PC-3 (cell line): ENCODE data around the gene TNNC2. TPM values are rescaled to one million over a fixed set of nuclear protein-coding genes. Genes with fewer than 3 reads are reported as not detected.
A peak's percentile ranks its signal among the peaks of the same experiment; 100 is the strongest.

Source experiments
- ATAC-seq: fragments of 200-7000 bp; cut with Tn5 transposase; 2 replicates; pipeline ENCODE4 v1.9.1; 2020; ENCODE audit warnings: mild to moderate bottlenecking, moderate library complexity
- BruUV-seq: library from RNA; stranded (reverse); fragments of 400-500 nt; replicated peaks from 2 replicates; lab custom pipeline; 2021; lab: Mats Ljungman, UMichigan
- CTCF ChIA-PET: fragments of 300-600 bp; sonication (Branson Sonifier 250); formaldehyde crosslinking; loops from one replicate; lab custom pipeline; 2022; ENCODE audit warnings: antibody characterized with exemption; lab: Charles Lee
- POLR2A ChIA-PET: fragments of 300-600 bp; sonication (Branson Sonifier 250); formaldehyde crosslinking; loops from one replicate; lab custom pipeline; 2022; ENCODE audit warnings: antibody characterized with exemption; ENCODE audit not compliant: unreplicated experiment; lab: Charles Lee
- DNase-seq: peaks from one replicate; pipeline ENCODE4 v3.0.0-alpha.2; 2015
- H2AFZ ChIP-seq: fragments of 300-600 bp; sonication (generic); 2 replicates; pipeline ENCODE4 v1.6.0; 2016; ENCODE audit warnings: antibody characterized with exemption, low read length
- H3F3A ChIP-seq: fragments of 300-600 bp; sonication (generic); one replicate; pipeline ENCODE4 v1.6.0; 2017; ENCODE audit warnings: antibody characterized with exemption, low read length, control low read depth, mild to moderate bottlenecking; ENCODE audit not compliant: unreplicated experiment
- H3K27ac ChIP-seq: fragments of 300-600 bp; sonication (generic); 2 replicates; pipeline ENCODE4 v1.5.1; 2016; ENCODE audit warnings: mild to moderate bottlenecking, low read length
- H3K27me3 ChIP-seq: fragments of 300-600 bp; sonication (generic); 2 replicates; pipeline ENCODE4 v1.6.1; 2016; ENCODE audit warnings: low read length, mixed read lengths
- H3K36me3 ChIP-seq: fragments of 300-600 bp; sonication (generic); 2 replicates; pipeline ENCODE4 v1.6.1; 2016; ENCODE audit warnings: low read depth, mixed run types, low read length, mixed read lengths
- H3K4me1 ChIP-seq: fragments of 300-600 bp; sonication (generic); 2 replicates; pipeline ENCODE4 v1.5.1; 2016; ENCODE audit warnings: low read length; ENCODE audit not compliant: insufficient read depth
- H3K4me2 ChIP-seq: fragments of 300-600 bp; sonication (generic); 2 replicates; pipeline ENCODE4 v1.6.0; 2016; ENCODE audit warnings: low read length
- H3K4me3 ChIP-seq: fragments of 300-600 bp; sonication (generic); 2 replicates; pipeline ENCODE4 v1.5.1; 2016; ENCODE audit warnings: mild to moderate bottlenecking, low read length, mixed read lengths
- H3K79me2 ChIP-seq: fragments of 300-600 bp; sonication (generic); 2 replicates; pipeline ENCODE4 v1.6.1; 2017; ENCODE audit warnings: low read length, mixed read lengths
- H3K9ac ChIP-seq: fragments of 300-600 bp; sonication (generic); 2 replicates; pipeline ENCODE4 v1.6.0; 2016; ENCODE audit warnings: mild to moderate bottlenecking, low read length
- H3K9me2 ChIP-seq: fragments of 300-600 bp; sonication (generic); replicated peaks from 2 replicates; pipeline ENCODE4 v1.6.1; 2016; ENCODE audit warnings: mixed run types, low read length, mixed read lengths
- H3K9me3 ChIP-seq: fragments of 300-600 bp; sonication (generic); 2 replicates; pipeline ENCODE4 v1.6.1; 2016; ENCODE audit warnings: low read length, mixed read lengths
- H4K20me1 ChIP-seq: fragments of 300-600 bp; sonication (generic); 2 replicates; pipeline ENCODE4 v1.6.1; 2016; ENCODE audit warnings: low read length, mixed read lengths
- EZH2 ChIP-seq: fragments of 300-600 bp; sonication (generic); IDR thresholded peaks from one replicate; pipeline ENCODE4 v1.6.1; 2017; ENCODE audit warnings: antibody characterized with exemption, mild to moderate bottlenecking, low read length; ENCODE audit not compliant: unreplicated experiment
- EZH2phosphoT487 ChIP-seq: fragments of 300-600 bp; sonication (generic); IDR thresholded peaks from 2 replicates; pipeline ENCODE4 v1.6.1; 2018; ENCODE audit warnings: mild to moderate bottlenecking, antibody characterized with exemption, low read length, borderline replicate concordance
- intact Hi-C: fragments of 100-400 bp; cut with micrococcal nuclease; formaldehyde crosslinking; loops from 2 replicates; pipeline ENCODE4 v1.9.0; 2023
- total RNA-seq: library from RNA; depleted of rRNA; stranded (reverse); fragments of >200 nt; gene quantifications from 2 replicates; pipeline ENCODE4 v1.2.3, GENCODE V29; 2014
- TF ChIP-seq, protein P1 (sequence below): fragments of 300-600 bp; sonication (generic); conservative IDR thresholded peaks from 2 replicates; pipeline ENCODE4 v1.5.1; 2017; ENCODE audit warnings: antibody characterized with exemption, low read depth, mild to moderate bottlenecking, low read length

TNNC2 gene
- total RNA-seq, 1 experiment from 2014 or later, result not detected

DNA sequence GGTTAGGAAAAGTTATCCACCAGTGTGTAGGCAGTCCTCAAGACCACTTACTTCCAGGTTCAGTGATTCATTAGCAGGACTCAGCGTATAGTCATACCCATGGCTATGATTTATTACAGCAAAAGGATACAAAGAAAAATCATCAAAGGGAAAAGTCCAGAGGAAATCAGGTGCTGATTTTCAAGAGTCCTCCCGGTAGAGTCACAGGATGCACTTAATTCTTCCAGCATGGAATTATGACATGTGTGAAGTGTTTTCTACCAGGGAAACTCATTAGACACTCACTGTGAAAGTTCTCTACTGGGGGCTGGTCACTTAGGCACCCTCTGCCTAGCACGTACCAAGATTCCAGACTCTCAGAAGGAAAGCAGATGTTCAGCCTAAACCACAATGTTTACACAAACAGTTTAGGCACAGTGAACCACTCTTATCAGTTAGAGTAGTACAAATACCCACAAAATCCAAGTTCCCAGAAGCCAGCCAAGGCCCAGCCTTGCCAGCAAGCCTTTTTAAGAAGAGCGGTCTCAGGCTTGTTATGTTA is 45.7 kb downstream of the TNNC2 start:
- Histone ChIP-seq H3K9me2 (no peaks in the 10 kb centered on the region), H3K27ac (peak overlapping the region; percentile 99), H3F3A (peaks cover 27% of the 10 kb centered on the region), H3K9me3 (no peaks in the 10 kb centered on the region), H3K4me2 (peak overlapping the region; percentile 71), H3K36me3 (no peaks in the 10 kb centered on the region), H3K4me1 (peaks cover 70% of the 10 kb centered on the region), H3K9ac (peak overlapping the region; percentile 85), H4K20me1 (no peaks in the 10 kb centered on the region), H3K4me3 (no peak overlapping the region), H3K27me3 (no peaks in the 10 kb centered on the region), H2AFZ (no peak overlapping the region), H3K79me2 (no peaks in the 10 kb centered on the region)
- ChIA-PET POLR2A (no interaction called here), CTCF (no interaction called here)
- intact Hi-C loops, result no loop called here
- TF ChIP-seq, protein P1, sequence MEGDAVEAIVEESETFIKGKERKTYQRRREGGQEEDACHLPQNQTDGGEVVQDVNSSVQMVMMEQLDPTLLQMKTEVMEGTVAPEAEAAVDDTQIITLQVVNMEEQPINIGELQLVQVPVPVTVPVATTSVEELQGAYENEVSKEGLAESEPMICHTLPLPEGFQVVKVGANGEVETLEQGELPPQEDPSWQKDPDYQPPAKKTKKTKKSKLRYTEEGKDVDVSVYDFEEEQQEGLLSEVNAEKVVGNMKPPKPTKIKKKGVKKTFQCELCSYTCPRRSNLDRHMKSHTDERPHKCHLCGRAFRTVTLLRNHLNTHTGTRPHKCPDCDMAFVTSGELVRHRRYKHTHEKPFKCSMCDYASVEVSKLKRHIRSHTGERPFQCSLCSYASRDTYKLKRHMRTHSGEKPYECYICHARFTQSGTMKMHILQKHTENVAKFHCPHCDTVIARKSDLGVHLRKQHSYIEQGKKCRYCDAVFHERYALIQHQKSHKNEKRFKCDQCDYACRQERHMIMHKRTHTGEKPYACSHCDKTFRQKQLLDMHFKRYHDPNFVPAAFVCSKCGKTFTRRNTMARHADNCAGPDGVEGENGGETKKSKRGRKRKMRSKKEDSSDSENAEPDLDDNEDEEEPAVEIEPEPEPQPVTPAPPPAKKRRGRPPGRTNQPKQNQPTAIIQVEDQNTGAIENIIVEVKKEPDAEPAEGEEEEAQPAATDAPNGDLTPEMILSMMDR, result no peak
- no peak for TF ChIP-seq EZH2
- no peak for TF ChIP-seq EZH2phosphoT487
- DNase-seq, result peak; percentile 96
- peak; percentile 41 for ATAC-seq
- BruUV-seq, result no TSS peak

DNA sequence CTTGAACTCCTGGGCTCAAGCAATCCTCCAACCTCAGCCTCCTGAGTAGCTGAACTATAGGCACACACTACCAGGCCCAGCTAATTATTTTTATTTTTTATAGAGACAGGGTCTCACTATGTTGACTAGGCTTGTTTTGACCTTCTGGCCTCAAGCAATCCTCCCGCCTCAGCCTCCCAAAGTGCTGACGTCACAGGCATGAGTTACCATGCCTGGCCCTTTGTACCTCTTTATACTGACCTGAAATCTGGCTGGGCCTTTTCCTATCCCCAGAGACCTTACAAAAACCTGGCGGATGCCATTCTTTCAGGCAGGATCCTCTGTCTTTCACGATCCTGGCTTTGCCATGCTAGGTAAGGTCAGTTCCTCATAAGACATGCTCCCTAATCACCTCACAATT is 47.0 kb downstream of the TNNC2 start:
- Histone ChIP-seq H3K4me2 (peak overlapping the region; percentile 71), H3K9me3 (no peaks in the 10 kb centered on the region), H4K20me1 (no peaks in the 10 kb centered on the region), H3K4me3 (no peak overlapping the region), H3K9me2 (no peaks in the 10 kb centered on the region), H3K9ac (peak overlapping the region; percentile 85), H3K36me3 (no peaks in the 10 kb centered on the region), H3K79me2 (no peaks in the 10 kb centered on the region), H3K4me1 (peaks cover 69% of the 10 kb centered on the region), H3K27me3 (no peaks in the 10 kb centered on the region), H2AFZ (no peak overlapping the region), H3F3A (peaks cover 27% of the 10 kb centered on the region), H3K27ac (peak overlapping the region; percentile 99)
- ATAC-seq, result no peak
- TF ChIP-seq EZH2phosphoT487 (no peak), EZH2 (no peak)
- TF ChIP-seq, protein P1, result no peak
- no peak for DNase-seq
- POLR2A ChIA-PET, result interaction anchor here (0.6 to 0.7 kb wide), 2 partner anchors 101 to 1609 kb away, joined by 3 read pairs; partner anchors contain the start of gene ZSWIM1
- no TSS peak for BruUV-seq
- intact Hi-C loops, result no loop called here
- CTCF ChIA-PET, result interaction anchor here (1.1 kb wide), 1 partner anchor 9 kb away, joined by 3 read pairs; no protein-coding TSS in a partner anchor
